COLO829 (cell line): ENCODE results near the gene SDE2.
"Not testable (repeated sequence)": the region's sequence is repeated elsewhere in the genome, so short reads cannot be mapped to it uniquely, and the experiment has no call there.

ENCODE experiments used
- DNase-seq: peaks from one replicate; pipeline ENCODE4 v3.0.0; 2012; ENCODE audit warnings: low spot score

The SDE2 gene

GRCh38 chr1:225999227-225999911 is at the start of gene SDE2:
Gene SDE2 (minus strand): TSS chr1:225999343. CDS start chr1:225999312, 31 bp downstream.
- DNase-seq, result peak; percentile 100

- DNase-seq, result no peak
Observed at GRCh38 chr1:226048886-226049285, 49.7 kb upstream of the SDE2 start.

GRCh38 chr1:226047495-226047894 is 48.4 kb upstream of the SDE2 start:
- DNase-seq, result no peak

- no peak for DNase-seq
Observed at GRCh38 chr1:226046240-226046639, 47.1 kb upstream of the SDE2 start.

- no peak for DNase-seq
Observed at GRCh38 chr1:226044514-226045101, 45.5 kb upstream of the SDE2 start.

GRCh38 chr1:226041419-226041818 is 42.3 kb upstream of the SDE2 start:
- DNase-seq, result no peak

GRCh38 chr1:226038661-226039060 is 39.5 kb upstream of the SDE2 start:
- no peak for DNase-seq

- no peak for DNase-seq
Observed at GRCh38 chr1:226035915-226036314, 36.8 kb upstream of the SDE2 start.

GRCh38 chr1:226034482-226034881 is 35.3 kb upstream of the SDE2 start:
- DNase-seq, result no peak

GRCh38 chr1:226033991-226034390 is 34.8 kb upstream of the SDE2 start:
- no peak for DNase-seq

GRCh38 chr1:226033582-226033981 is 34.4 kb upstream of the SDE2 start:
- no peak for DNase-seq

- DNase-seq, result no peak
Observed at GRCh38 chr1:226029568-226030225, 30.6 kb upstream of the SDE2 start.

GRCh38 chr1:226029093-226029496 is 30.0 kb upstream of the SDE2 start:
- no peak for DNase-seq

GRCh38 chr1:226027538-226028217 is 28.5 kb upstream of the SDE2 start:
- no peak for DNase-seq

GRCh38 chr1:226026833-226027232 is 27.7 kb upstream of the SDE2 start:
- DNase-seq, result no peak

- DNase-seq, result no peak
Observed at GRCh38 chr1:226023735-226024134, 24.6 kb upstream of the SDE2 start.

- DNase-seq, result no peak
Observed at GRCh38 chr1:226021801-226022200, 22.7 kb upstream of the SDE2 start.

GRCh38 chr1:226021401-226021800 is 22.3 kb upstream of the SDE2 start:
- DNase-seq, result peak; percentile 90

GRCh38 chr1:226019572-226019971 is 20.4 kb upstream of the SDE2 start:
- DNase-seq, result no peak

- no peak for DNase-seq
Observed at GRCh38 chr1:226017070-226017469, 17.9 kb upstream of the SDE2 start.

GRCh38 chr1:226009650-226010044 is 10.5 kb upstream of the SDE2 start:
- DNase-seq, result no peak

- DNase-seq, result not testable (repeated sequence)
Observed at GRCh38 chr1:226007126-226007892, 8.2 kb upstream of the SDE2 start.
